ENCODE measurements around the gene CALY.

Gene CALY

DNA sequence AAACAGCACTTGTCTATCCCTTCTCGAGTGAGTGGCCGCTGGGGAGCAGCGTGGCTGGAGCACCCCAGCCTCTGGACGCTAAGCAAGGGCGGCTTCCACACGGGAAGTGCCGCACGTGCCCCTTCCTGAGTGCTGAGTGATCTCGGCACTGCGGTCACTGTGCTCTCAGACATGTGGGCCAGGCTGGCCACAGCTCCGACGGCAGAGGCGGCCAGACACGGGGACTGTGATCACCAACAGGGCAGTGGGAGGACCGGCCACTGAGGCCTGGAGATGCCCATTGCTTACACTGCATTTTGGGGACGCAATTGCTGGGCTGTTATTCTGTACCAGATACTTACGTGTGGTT, 29.4 kb upstream of the CALY start:
- DNase-seq (ENCODE audit: low read depth) = no peak

DNA sequence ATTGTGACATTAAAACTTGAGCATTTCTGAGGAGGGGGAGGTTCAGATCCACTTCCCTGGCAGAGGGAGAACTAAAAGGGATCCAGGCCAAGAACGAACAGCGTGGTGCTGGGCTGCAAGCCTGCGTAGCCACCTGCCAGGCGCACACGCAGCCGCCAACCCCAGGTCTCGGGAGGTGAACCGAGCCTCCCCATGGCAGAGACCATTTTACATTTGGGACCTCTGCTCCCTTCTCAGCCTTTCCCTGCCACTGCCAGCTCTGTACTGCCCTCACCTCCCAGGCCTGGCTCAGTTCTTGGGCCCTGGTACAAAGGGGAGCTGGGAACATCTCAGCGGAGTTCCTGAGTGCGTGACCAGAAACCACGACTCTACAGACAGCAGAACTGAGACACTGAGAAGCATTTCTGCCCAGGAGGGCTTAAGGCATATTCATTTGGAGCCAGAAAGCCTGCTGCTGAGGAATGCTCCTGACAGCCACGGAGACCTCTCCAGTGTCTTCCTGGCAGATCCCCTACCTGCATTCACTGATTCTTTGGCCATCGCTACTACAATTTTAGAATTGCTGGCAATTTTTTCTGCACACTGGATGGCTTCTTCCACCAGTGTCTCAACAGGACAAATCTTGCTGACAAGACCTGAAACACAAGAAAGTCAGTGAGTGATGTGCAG, 28.9 kb upstream of the CALY start:
- DNase-seq (ENCODE audit: low read depth) = no peak

DNA sequence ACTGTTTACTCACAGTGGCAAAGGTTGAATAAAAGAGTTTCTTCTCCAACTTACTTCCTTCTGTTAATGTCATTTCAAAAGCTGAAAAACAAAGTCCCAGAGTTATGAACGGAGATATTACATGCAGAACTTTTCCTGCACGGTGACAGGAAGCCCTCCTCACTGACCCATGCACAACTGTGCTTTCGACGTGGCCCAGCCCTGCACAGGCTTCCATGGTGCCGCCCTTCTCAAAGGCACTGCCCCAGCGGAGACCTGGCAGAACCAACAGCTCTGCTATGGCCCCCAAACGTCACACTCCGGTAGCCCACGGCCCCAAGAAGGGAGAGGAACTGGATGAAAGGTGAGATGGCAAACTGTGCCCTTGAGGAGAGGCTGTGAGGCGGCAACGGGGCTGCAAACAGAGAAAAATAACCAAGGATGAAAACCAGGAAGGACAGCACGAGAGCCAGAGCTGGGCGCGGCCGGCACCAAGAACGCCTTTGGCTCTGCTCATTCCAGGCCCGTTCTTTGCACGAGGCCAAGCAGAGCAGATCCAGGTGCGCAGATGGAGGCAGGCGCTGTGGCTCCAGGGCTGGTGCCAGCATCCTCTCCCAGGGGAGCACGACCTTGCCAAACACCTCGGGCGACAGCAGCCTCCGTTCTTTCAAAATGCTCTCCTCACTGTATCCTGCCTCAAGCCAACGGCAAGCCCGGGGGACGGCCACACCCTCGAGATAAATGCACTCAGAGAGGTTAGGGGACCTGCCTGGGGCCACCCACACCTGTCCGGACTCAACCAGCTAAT, 28.1 kb upstream of the CALY start:
- DNase-seq (ENCODE audit: low read depth) = no peak

DNA sequence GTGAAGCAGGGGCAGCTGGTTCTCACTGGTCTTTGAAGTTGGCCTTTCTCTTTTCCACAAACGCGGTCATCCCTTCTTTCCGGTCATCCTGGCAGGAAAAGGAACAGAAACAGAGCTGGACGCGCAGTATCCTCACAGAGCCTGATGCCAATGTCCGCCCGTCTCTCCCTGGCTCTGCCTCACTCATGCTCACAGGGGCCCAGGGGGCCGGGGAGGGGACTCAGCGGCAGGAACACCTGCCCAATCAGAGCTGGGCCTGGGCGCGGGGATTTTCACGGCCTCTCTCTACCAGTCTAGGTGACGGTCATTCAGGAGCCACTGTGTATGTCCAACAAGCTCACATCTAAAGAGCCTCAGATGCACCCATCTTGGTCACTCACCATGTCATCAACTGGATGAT, 26.1 kb upstream of the CALY start:
- DNase-seq (ENCODE audit: low read depth) = no peak

DNA sequence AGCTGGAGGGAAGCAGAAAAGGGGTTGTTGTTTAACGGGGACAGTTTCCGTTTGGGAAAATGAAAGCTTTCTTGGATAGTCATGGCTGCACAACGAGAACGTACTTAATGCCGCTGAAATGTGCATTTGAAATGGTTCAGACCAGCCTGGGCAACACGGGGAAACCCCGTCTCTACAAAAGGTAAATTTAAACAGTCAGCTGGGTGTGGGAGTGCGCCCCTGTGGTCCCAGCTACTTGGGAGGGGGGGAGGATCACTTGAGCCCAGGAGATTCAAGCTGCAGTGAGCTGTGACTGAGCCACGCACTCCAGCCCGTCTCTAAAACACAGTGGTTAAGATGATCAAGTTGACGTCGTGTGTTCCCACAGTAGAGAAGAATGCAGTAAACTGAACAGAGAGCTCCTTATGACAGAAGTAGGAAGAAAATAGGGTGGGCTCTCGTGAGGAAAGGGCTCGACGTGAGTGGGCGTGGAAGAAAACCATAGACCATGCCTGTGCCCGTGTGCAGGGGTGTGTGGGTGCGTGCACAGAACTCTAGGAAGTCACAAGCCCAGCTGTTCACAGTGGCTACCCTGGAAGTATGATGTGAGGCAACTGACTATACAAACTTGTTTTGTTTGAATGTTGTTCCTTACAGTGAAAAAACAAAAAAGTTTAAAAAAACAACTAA, 25.2 kb upstream of the CALY start:
- DNase-seq (ENCODE audit: low read depth) = no peak

DNA sequence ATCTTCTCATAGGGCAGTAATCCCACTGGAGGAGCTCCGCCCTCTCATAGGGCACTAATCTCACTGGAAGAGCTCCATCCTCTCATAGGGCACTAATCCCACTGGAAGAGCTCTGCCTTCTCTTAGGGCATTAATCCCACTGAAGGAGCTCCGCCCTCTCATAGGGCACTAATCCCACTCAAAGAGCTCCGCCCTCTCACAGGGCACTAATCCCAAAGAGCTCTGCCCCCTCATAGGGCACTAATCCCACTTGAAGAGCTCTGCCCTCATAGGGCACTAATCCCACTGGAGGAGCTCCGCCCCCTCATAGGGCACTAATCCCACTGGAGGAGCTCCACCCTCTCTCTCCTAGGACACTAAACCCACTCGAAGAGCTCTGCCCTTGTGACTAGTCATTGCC, 24.5 kb upstream of the CALY start:
- no peak for DNase-seq (ENCODE audit: low read depth)

DNA sequence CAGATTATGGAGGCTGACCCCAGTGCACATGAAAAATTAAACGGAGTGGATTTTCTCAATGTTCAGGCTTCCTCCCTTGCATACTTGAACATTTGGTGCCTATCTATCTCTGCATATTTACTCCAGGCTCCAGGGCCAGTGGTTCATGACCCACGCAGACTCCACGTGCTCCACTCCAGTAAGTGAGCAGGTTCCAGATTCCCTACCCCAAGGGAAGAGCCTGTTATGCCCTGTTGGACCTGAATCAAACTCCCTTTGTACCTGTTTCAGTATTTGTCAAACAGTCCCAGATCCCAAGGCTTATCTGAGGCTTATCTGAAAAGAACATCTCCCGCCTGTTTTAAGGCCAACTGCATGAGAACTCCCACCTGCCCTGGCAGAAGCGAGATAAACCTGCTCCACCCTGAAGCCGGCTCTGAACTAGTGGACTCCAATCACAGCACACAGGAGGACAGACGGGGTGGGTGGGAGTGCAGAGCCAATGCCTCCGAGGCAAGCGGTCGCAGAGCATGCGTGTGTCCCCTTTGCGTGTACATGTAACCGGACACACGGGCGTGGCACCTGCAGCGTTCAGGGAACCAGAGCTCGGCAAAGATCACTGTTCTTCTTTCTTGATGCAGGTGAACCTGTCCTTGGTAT, 23.4 kb upstream of the CALY start:
- no peak for DNase-seq (ENCODE audit: low read depth)

DNA sequence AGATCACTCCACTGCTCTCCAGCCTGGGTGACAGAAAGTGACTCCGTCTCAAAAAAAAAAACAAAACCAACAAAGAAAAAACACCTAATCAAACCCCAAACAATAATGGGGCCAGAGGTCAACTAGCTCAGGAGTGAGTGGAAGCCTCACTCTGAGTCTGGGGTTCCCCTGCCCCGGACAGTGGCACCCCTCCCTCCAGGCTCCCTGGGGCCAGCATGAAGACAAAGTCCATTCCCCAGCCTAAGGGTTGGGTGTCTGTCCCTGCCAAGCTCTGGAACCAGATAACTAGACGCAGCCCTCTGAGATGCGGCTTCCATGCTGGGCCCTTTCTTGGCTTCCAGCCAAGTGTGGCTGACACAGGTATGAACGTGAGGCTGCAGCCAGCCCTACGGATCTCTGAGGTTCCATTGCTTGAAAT, 22.9 kb upstream of the CALY start:
- no peak for DNase-seq (ENCODE audit: low read depth)

DNA sequence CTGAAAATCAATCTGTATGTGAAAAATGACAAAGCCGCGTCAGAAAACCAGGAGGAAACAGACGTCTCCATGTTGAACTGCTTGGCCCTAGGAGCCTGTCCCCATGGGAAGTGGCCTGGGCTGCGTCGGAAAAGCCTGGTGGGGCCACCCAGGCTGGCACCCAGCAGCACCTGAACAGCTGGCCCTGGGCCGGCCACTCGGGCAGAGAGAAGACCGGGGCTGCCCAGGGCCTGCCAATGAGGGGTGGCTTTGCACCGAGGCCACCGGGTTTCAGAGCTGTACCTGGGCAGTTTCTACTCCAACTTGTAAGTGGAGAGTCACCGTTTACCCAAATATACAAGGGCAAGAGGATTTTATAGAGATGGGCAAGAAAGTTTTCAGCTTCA, 22.2 kb upstream of the CALY start:
- no peak for DNase-seq (ENCODE audit: low read depth)

DNA sequence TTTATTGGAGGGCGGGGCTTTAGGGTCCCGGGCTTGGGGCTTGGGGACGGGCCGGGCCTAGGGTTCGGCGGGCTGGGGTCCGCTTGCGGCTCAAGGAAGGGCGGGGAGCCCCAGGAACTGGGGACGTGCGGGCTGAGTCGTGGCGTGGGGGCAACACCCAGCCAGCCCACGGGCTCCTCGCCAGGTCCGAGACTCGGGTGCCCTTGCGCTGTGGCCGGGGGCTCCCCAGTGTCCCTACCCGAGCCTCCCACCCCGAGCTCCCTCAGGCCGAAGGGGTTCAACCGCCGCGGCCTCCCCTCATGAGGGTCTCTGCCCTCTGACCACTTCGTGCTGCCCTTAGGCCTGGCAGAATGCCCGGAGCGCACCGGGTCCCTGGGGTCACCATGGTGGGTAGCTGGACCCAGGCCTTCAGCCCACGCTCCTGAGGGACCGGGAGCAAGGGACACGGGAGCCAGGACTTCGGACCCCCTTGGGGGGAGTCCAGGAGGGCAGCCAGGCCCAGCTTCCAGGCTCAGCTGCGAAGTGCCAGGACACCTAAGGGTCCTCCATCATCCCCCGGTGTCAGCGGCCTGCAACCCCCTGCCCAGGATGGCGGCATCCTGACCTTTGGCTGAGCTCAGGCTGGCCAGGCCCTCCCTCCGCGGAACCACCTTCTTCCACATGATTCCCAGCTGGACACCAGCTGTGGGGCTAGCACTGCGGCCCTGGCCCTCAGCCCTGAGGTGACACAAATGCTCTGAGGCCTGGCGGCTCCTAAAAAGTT, 21.6 kb upstream of the CALY start:
- no peak for DNase-seq (ENCODE audit: low read depth)

DNA sequence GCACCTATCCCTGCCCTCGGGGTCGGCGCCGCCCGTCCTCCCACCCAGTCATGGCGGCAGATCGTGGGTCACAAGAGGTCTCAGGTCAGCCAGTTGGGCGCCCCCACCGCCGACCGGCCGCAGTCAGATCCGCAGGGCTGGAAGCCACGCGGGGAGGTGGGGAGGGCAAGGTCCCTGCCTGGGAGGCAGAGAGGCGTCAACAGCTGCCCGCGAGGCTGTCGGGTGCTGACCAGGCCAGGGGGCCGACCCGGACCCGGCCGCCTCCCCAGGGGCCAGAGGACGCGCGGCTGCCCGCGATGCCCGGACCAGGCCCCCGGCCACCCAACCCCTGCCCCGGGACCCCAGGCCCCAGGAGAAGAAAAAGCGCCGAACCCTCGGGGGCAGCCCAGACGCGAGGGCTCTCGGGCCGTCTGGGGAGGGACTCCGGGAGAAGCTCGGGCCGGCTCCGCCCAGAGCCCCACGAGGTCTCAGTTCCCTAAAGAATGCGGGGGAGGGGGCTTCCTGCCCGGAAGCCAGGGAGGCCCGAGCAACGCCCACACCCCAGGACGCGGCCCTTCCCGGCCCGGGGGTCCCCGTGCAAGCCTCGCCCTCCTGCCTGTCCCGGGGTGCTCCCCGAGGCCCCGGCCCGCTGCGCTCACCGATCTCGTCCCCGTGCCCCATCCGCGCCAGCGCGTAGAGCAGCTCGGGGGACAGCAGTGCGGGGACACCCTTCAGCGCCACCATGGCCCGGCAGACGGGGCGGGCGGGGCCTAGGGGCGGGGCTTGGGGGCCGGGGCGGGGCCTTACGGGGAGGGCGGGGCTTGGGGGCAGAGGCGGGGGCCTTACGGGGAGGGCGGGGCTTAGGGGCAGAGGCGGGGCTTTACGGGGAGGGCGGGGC, 20.8 kb upstream of the CALY start, which contains the start of gene FUOM:
Gene FUOM (minus strand): TSS at position 735 of the 877 bp plus-strand sequence. CDS start 12 bp downstream, at position 723.
- DNase-seq (ENCODE audit: low read depth) = peak; percentile 37

DNA sequence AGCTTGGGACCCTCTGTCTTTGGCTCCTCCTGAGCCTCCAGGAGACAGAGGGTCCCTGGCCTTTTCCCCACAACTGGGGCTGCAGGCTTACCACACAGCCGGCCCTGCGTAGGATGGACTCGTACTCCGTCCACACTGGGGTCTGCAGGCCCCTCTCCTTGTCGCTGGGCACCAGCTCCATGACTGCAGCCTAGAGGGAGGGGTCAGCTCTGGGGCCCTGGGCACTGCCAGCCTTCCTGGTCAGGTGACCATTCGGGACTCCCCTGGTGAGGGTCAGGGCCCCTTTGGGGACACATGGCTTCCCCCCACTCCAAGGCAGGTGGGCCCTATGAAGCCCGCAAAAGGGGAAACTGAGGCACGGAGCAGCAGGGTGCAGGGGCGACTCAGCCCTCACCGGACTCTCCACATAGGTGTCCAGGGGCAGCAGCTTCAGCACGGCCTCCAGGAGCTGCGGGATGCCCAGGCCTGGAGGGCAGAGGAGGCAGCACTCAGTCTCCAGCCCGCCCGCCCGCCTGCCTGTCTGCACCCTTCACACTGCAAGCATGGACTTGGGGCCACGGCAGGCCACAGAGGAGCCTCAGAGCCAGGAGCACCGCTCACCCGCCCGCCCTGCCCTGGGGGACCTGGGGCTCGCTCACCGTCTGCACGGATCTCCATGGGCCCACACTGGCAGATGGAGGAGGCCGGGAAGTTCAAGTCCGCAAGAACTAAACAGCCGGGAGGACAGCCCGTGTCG, 20.0 kb upstream of the CALY start:
- no peak for DNase-seq (ENCODE audit: low read depth)

DNA sequence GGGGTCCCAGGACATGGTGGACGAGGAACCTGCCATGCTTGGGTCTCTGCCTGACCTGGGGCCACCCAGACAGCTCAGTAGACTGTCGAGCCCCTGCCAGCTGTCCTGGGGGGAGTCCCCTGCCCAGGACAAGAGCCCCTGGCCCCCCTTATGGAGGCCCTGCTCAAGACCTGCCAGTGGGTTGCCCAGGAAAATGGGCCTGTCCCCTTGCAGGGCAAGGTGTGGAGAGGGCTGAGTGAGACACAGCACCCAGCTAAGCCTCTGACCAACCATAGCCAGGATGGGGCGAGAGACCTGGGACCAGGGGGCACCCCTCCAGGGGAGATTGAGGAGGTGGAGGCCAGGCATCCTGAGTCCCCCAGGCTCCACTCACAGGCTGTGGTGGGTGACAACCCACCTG, 19.3 kb upstream of the CALY start:
- DNase-seq (ENCODE audit: low read depth) = no peak

DNA sequence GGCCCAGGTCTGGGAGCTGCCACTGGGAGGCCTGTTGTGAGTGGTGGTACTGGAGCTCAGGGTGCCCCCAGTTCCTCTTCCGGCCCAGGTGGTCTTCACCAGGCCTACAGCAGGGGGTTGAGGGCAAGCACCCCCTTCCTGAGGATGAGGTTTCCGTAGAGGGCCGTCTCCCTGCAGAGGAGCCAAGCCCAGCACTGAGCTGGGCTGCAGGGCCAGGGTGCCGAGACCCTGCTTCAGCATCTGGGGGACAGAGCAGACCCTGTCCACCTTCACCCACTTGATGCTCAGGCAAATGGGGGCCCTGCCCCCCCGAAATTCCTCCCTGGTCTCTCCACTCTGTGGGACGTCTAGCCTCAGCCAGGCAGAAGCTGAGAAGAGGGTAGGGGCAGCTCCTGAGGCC, 18.6 kb upstream of the CALY start:
- DNase-seq (ENCODE audit: low read depth) = no peak

DNA sequence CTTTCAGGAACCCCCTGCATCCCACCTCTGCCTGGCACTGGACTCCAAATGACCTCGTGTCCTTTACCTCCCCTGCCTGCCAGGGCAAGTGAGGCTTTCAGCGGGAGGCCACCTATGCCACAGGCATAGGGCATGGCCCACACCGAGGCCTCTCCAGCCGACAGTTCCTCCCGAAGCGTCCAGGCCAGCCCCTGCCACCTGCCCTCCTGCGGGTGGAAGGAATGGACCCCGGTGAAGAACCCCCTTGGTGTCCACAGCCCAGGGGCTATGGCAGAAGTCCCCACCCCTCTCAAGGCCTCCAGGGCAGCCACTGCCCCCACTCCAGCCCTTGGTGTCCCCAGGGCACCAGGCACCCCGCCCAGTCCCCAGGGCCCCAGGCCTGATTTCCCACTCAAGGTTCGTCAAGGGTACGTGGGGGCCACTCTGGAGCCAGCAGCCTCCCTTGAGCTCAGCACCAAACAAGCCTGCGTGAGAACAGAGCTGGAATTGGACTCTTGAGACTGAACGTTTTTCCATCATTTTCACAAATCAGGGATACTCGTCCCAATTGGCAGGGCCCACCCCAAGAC, 18.1 kb upstream of the CALY start:
- no peak for DNase-seq (ENCODE audit: low read depth)

DNA sequence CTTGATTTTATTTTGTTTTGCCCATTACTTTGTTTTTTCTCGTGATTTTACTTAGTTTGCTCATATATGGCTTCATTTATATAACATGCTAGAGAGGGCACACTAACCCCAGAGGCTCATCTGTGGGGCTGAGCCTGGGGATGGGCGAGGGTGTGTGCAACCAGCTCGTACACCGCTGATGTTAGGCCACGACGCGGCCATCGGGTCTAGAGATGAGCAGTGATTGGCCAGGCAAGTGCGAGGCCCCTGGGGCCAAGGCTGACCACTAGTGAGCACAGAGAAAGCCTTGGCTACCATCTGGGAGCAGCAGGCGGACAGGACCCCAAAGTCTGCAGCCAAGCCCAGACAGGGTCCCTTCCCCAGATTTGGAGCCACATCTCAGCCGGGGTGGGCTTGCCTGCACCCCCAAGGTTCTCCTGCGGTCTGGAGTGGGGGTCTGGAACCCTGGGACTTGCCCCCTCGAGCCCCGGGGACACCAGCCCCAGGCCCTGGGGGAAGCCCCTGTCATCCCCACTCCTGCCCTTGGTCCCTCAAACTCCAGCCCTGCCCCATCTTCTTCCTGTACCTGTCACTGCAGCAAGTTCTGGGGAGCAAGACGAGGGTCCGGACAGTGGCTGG, 17.4 kb upstream of the CALY start:
- DNase-seq (ENCODE audit: low read depth) = no peak

DNA sequence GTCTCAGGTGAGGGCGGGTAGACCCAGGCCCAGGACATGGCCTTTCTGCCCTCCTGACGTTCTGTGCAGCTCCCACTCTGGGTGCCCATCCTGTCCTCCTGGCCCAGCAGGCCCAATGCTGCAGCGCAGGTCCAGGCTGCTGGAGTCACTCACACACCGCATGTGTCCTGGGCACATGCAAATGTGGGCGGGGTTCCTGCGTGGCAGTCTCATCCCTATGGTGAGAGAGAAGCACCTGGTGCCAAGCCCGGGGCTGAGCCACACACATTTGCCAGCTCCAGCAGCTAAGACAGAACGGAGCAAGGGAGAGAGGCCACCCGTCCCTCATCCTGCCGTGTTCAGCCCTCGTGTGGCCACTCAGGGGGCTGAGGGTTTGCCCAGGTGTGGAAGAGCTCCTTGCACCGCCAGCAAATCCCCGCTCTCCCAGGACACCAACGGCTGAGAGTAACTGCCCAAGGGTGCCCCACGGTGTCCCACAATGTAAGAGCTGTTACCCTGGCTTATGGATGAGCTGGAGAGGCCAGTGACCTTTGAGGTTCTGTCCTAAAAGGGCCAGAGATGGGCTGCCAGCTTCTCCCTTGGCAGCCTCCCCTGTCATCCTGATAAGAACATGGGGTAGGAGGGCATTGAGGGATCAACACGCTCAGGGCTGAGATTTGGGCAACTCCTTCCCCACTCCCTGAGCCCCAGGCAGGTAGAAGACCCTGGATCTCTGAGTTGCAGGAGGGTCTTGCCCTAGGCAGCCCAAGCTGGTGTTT, 16.7 kb upstream of the CALY start:
- no peak for DNase-seq (ENCODE audit: low read depth)

DNA sequence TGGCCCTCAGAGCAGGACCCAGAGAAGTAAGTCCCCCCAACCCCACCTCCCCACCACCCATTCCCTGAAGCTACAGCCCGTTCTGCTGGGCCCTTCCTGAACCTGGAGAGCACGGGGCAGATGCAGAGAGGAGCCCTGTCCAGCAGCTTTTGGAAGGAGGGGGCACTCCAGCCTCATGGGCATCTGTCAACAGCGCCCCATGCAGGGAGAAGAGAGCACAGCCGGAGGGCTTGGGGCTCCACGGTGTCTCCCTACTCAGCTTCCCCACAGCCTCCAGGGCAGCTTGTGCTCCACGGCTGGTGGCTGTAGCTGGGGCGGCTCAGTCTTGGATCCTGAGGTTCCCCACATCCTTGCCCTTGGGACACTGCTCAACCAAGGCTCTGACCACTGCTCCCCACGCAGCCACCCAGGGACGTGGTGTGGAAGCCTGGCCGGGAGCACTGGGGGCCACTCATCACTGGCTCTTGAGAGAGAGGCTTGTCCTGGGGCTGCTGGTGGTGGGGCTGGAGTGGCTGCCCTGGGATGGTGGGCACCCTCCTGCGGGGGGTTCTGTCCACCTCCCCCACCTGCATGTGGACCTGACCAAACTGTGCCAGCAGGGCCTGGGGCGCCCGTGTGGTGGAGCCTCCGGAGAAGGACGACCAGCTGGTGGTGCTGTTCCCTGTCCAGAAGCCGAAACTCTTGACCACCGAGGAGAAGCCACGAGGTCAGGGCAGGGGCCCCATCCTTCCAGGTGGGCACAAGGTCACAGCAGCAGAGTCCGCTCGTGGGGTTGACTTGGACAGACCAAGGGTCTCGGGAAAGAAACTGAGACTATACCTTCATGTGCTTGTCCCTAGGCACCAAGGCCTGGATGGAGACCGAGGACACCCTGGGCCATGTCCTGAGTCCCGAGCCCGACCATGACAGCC, 15.0 kb upstream of the CALY start:
- DNase-seq (ENCODE audit: low read depth) = no peak
